Measurements from ENCODE around the gene STX3.
A peak's percentile ranks its signal among the peaks of the same experiment; 100 is the strongest.
"Not testable (repeated sequence)": the region's sequence is repeated elsewhere in the genome, so short reads cannot be mapped to it uniquely, and the experiment has no call there.

Gene STX3

GRCh38 chr11:59759900-59760299 lies 4.7 kb downstream of the STX3 start:
- DNase-seq: no peak

GRCh38 chr11:59760771-59761170 lies 5.6 kb downstream of the STX3 start:
- no peak for DNase-seq

- no peak for DNase-seq
Measured at GRCh38 chr11:59761993-59762392, 6.8 kb downstream of the STX3 start.

- no peak for DNase-seq
Measured at GRCh38 chr11:59765068-59765735, 10.0 kb downstream of the STX3 start.

GRCh38 chr11:59766542-59767224 lies 11.5 kb downstream of the STX3 start:
- DNase-seq: no peak

- DNase-seq: no peak
Measured at GRCh38 chr11:59767225-59767611, 12.0 kb downstream of the STX3 start.

- DNase-seq: no peak
Measured at GRCh38 chr11:59769111-59769510, 13.9 kb downstream of the STX3 start.

GRCh38 chr11:59769828-59770227 lies 14.7 kb downstream of the STX3 start:
- DNase-seq: no peak

GRCh38 chr11:59770319-59770718 lies 15.1 kb downstream of the STX3 start:
- no peak for DNase-seq

GRCh38 chr11:59770869-59771268 lies 15.7 kb downstream of the STX3 start:
- no peak for DNase-seq

GRCh38 chr11:59771605-59772004 lies 16.4 kb downstream of the STX3 start:
- no peak for DNase-seq

GRCh38 chr11:59773083-59773440 lies 17.9 kb downstream of the STX3 start:
- no peak for DNase-seq

GRCh38 chr11:59776210-59777066 lies 21.3 kb downstream of the STX3 start:
- peak; percentile 44 for DNase-seq

- no peak for DNase-seq
Measured at GRCh38 chr11:59777104-59777503, 21.9 kb downstream of the STX3 start.

GRCh38 chr11:59778122-59778521 lies 22.9 kb downstream of the STX3 start:
- no peak for DNase-seq

- no peak for DNase-seq
Measured at GRCh38 chr11:59779487-59779886, 24.3 kb downstream of the STX3 start.

- no peak for DNase-seq
Measured at GRCh38 chr11:59782080-59782479, 26.9 kb downstream of the STX3 start.

GRCh38 chr11:59783632-59784090 lies 28.5 kb downstream of the STX3 start:
- no peak for DNase-seq

- not testable (repeated sequence) for DNase-seq
Measured at GRCh38 chr11:59784441-59784840, 29.3 kb downstream of the STX3 start.

- DNase-seq: no peak
Measured at GRCh38 chr11:59785818-59786217, 30.6 kb downstream of the STX3 start.

GRCh38 chr11:59787255-59787588 lies 32.0 kb downstream of the STX3 start:
- no peak for DNase-seq

- DNase-seq: peak; percentile 60
Measured at GRCh38 chr11:59787816-59788215, 32.6 kb downstream of the STX3 start.

- no peak for DNase-seq
Measured at GRCh38 chr11:59791639-59792038, 36.5 kb downstream of the STX3 start.

GRCh38 chr11:59792507-59792906 lies 37.3 kb downstream of the STX3 start:
- no peak for DNase-seq

All from fibroblast of skin of right biceps (primary cell).